ENCODE measurements around the gene SHOX. TPM values are rescaled to one million over a fixed set of nuclear protein-coding genes. Genes with fewer than 3 reads are reported as not detected.

Gene SHOX
- total RNA-seq, 1 experiment from 2014 or later: not detected

DNA sequence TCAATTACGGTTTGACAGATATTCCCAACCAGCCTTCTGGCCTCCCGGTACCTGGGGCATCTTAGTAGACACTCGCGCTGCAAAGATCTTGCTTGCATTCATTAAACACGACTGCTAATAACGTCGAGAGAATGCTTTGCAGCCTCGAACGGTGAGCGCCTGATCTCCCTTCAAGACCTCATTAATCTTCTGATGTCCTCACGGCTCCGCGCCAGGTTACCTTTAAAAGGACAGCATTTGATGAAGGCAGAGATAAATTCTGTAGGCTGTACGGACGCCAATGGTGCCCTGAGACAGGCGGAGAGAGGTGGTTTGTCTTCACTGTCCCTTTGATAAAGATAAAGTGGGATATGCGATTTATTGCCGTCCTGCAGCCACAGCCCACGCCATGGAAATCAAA lies 64.2 kb downstream of the SHOX start:
- no peaks in the 10 kb centered on the region for H3K4me1 ChIP-seq (ENCODE audit: control insufficient read depth in 1 of 2, insufficient read depth in 2 of 2, low read length in 2 of 2)
- no peak overlapping the region for H3K27ac ChIP-seq (ENCODE audit: low read depth, low read length)
- no TSS peak for BruUV-seq (replicated peaks)
- H2AFZ ChIP-seq (ENCODE audit: low read depth, low read length, poor library complexity, severe bottlenecking): no peak overlapping the region
- no peaks in the 10 kb centered on the region for H3K9me3 ChIP-seq (ENCODE audit: control insufficient read depth in 1 of 2, insufficient read depth in 1 of 2, low read depth in 1 of 2, low read length in 2 of 2)
- no peaks in the 10 kb centered on the region for H4K20me1 ChIP-seq (ENCODE audit: insufficient read depth)
- H3K4me3 ChIP-seq (replicated peaks in 1 of 2; ENCODE audit: low read depth in 1 of 2, low read length in 2 of 2): no peak overlapping the region
- ChIA-PET RAD21 (ENCODE audit: low non-redundant PET in 1 of 2, low total read pairs in 2 of 2, uncharacterized antibody in 2 of 2, unreplicated experiment in 2 of 2) (no interaction called here), POLR2A (no interaction called here), CTCF (no interaction called here)
- no peak for TF ChIP-seq SRF (IDR thresholded peaks at IDR 0.05; ENCODE audit: low read depth)
- no peak for TF ChIP-seq TCF7L2 (IDR thresholded peaks at IDR 0.05; ENCODE audit: borderline replicate concordance, extremely low read depth, insufficient read depth, insufficient read length)
- TF ChIP-seq, protein P1, sequence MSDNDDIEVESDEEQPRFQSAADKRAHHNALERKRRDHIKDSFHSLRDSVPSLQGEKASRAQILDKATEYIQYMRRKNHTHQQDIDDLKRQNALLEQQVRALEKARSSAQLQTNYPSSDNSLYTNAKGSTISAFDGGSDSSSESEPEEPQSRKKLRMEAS (IDR thresholded peaks at IDR 0.05): no peak
- TF ChIP-seq, protein P2, sequence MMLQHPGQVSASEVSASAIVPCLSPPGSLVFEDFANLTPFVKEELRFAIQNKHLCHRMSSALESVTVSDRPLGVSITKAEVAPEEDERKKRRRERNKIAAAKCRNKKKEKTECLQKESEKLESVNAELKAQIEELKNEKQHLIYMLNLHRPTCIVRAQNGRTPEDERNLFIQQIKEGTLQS (IDR thresholded peaks at IDR 0.05): no peak
- no peak for TF ChIP-seq EZH2phosphoT487 (IDR thresholded peaks at IDR 0.05; ENCODE audit: borderline replicate concordance)
- no peak for TF ChIP-seq CEBPB (IDR thresholded peaks at IDR 0.05; ENCODE audit: low read depth)
- TF ChIP-seq RAD21 (IDR thresholded peaks at IDR 0.05; ENCODE audit: low read depth): no peak
- TF ChIP-seq, protein P3, sequence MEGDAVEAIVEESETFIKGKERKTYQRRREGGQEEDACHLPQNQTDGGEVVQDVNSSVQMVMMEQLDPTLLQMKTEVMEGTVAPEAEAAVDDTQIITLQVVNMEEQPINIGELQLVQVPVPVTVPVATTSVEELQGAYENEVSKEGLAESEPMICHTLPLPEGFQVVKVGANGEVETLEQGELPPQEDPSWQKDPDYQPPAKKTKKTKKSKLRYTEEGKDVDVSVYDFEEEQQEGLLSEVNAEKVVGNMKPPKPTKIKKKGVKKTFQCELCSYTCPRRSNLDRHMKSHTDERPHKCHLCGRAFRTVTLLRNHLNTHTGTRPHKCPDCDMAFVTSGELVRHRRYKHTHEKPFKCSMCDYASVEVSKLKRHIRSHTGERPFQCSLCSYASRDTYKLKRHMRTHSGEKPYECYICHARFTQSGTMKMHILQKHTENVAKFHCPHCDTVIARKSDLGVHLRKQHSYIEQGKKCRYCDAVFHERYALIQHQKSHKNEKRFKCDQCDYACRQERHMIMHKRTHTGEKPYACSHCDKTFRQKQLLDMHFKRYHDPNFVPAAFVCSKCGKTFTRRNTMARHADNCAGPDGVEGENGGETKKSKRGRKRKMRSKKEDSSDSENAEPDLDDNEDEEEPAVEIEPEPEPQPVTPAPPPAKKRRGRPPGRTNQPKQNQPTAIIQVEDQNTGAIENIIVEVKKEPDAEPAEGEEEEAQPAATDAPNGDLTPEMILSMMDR (IDR thresholded peaks at IDR 0.05 in 2 of 3, conservative IDR thresholded peaks at IDR 0.05 in 1 of 3; ENCODE audit: borderline replicate concordance in 1 of 3, insufficient read depth in 1 of 3, low read depth in 2 of 3, low read length in 2 of 3): no peak
- TF ChIP-seq, protein P4, sequence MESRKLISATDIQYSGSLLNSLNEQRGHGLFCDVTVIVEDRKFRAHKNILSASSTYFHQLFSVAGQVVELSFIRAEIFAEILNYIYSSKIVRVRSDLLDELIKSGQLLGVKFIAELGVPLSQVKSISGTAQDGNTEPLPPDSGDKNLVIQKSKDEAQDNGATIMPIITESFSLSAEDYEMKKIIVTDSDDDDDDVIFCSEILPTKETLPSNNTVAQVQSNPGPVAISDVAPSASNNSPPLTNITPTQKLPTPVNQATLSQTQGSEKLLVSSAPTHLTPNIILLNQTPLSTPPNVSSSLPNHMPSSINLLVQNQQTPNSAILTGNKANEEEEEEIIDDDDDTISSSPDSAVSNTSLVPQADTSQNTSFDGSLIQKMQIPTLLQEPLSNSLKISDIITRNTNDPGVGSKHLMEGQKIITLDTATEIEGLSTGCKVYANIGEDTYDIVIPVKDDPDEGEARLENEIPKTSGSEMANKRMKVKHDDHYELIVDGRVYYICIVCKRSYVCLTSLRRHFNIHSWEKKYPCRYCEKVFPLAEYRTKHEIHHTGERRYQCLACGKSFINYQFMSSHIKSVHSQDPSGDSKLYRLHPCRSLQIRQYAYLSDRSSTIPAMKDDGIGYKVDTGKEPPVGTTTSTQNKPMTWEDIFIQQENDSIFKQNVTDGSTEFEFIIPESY (IDR thresholded peaks at IDR 0.05; ENCODE audit: extremely low read depth, insufficient replicate concordance, low read length): no peak
- no peak for TF ChIP-seq YY1 (IDR thresholded peaks at IDR 0.05; ENCODE audit: extremely low read depth, insufficient replicate concordance, low read depth, low read length)
- no peak for TF ChIP-seq SIN3A (IDR thresholded peaks at IDR 0.05; ENCODE audit: low read depth)
- no peak for TF ChIP-seq ZNF274 (IDR thresholded peaks at IDR 0.05; ENCODE audit: low read depth, low read length)
- TF ChIP-seq SP1 (IDR thresholded peaks at IDR 0.05; ENCODE audit: low read depth): no peak
- no peak for TF ChIP-seq ZFX (IDR thresholded peaks at IDR 0.05)
- TF ChIP-seq, protein P5, sequence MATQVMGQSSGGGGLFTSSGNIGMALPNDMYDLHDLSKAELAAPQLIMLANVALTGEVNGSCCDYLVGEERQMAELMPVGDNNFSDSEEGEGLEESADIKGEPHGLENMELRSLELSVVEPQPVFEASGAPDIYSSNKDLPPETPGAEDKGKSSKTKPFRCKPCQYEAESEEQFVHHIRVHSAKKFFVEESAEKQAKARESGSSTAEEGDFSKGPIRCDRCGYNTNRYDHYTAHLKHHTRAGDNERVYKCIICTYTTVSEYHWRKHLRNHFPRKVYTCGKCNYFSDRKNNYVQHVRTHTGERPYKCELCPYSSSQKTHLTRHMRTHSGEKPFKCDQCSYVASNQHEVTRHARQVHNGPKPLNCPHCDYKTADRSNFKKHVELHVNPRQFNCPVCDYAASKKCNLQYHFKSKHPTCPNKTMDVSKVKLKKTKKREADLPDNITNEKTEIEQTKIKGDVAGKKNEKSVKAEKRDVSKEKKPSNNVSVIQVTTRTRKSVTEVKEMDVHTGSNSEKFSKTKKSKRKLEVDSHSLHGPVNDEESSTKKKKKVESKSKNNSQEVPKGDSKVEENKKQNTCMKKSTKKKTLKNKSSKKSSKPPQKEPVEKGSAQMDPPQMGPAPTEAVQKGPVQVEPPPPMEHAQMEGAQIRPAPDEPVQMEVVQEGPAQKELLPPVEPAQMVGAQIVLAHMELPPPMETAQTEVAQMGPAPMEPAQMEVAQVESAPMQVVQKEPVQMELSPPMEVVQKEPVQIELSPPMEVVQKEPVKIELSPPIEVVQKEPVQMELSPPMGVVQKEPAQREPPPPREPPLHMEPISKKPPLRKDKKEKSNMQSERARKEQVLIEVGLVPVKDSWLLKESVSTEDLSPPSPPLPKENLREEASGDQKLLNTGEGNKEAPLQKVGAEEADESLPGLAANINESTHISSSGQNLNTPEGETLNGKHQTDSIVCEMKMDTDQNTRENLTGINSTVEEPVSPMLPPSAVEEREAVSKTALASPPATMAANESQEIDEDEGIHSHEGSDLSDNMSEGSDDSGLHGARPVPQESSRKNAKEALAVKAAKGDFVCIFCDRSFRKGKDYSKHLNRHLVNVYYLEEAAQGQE (IDR thresholded peaks at IDR 0.05; ENCODE audit: low read depth): no peak
- TF ChIP-seq EZH2 (IDR thresholded peaks at IDR 0.05): no peak
- no peak for TF ChIP-seq JUND (IDR thresholded peaks at IDR 0.05)
- no peak for TF ChIP-seq FOSL1 (IDR thresholded peaks at IDR 0.05; ENCODE audit: low read depth)
- TF ChIP-seq POLR2AphosphoS5 (IDR thresholded peaks at IDR 0.05; ENCODE audit: low read depth, low read length): no peak
- no peaks in the 10 kb centered on the region for H3K9me2 ChIP-seq (ENCODE audit: insufficient read depth)
- intact Hi-C loops (cut with micrococcal nuclease): no loop called here
- no peak overlapping the region for H3K9ac ChIP-seq (ENCODE audit: low read length)
- H3K4me2 ChIP-seq (ENCODE audit: low read length): no peak overlapping the region
- ATAC-seq (no peak), DNase-seq (ENCODE audit: low read depth, low spot score) (no peak)
- H3K79me2 ChIP-seq (ENCODE audit: insufficient read depth, low read length): no peaks in the 10 kb centered on the region
- no peaks in the 10 kb centered on the region for H3K36me3 ChIP-seq (ENCODE audit: control insufficient read depth in 1 of 2, insufficient read depth in 2 of 2, low read length in 2 of 2)
- no peaks in the 10 kb centered on the region for H3K27me3 ChIP-seq (ENCODE audit: insufficient read depth, low read length)
